Measurements from ENCODE around the gene TEX19. TPM values are rescaled to one million over a fixed set of nuclear protein-coding genes. Genes with fewer than 3 reads are reported as not detected.

TEX19 gene, protein sequence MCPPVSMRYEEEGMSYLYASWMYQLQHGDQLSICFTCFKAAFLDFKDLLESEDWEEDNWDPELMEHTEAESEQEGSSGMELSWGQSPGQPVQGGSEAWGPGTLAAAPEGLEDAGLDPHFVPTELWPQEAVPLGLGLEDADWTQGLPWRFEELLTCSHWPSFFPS
- total RNA-seq: not detected
- not detected for total RNA-seq (2013)

DNA sequence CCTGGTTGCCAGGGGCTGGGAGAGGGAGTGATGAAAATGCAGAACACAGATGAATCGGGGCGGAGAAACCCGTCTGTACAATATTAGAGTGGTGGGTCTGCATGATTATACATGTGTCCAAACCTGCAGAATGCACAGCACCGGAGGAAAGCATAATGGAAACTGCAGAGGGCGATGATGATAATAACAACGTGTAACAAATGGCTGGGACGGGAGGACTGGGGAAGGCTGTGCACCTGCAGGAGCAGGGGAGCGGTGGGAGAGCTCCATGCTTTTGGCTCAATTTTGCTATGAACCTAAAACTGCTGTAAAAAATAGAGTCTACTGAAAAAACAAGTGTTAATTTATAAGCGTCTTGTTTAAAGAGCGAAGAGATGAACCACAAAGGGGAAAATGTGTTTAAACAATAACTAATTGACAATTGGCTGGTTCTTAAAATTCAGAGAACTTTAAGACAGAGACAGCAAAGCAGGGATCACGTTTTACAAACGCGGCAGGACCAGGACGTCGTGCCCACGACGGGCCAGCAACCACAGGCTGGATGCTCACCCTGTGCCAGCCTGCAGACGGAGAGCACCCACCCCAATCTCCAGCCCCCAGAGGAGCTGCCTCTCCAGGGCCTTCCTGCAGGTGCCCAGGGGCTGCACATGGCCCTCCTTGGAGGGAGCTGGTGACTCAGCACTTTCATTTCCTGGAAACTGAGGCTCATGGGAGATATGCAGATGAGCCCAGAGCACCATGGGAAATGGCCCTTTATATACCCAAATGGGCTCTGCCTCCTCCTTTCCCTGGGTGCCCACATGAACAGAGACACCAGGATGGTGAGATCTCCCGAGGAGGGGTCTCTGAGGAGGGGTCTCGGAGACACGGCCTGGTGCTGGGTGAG is at the start of gene TEX19:
TEX19 (plus strand) TSS at position 783 of the 886 bp plus-strand sequence. CDS start 2,904 bp downstream, outside the sequence.
- DNase-seq (peak in 1 of 2 donors; percentile 25), ATAC-seq (peak in 2 of 3 donors; percentile 53 to 54)
- H3K36me3 ChIP-seq (ENCODE audit: control insufficient read depth, insufficient read depth, low read length): no peaks in the 10 kb centered on the region
- H3K36me3 Mint-ChIP-seq: no peaks in the 10 kb centered on the region
- H3K4me1 ChIP-seq (ENCODE audit: control insufficient read depth, insufficient read depth, low read length): peaks cover 5% of the 10 kb centered on the region
- H3K9me3 ChIP-seq (ENCODE audit: control insufficient read depth, insufficient read depth, low read length): no peaks in the 10 kb centered on the region
- intact Hi-C loops (cut with micrococcal nuclease): no loop called here
- no peaks in the 10 kb centered on the region for H3K9me3 Mint-ChIP-seq
- H3K4me3 ChIP-seq (ENCODE audit: low read length): no peak within 1 kb of the TSS
- H3K4me1 Mint-ChIP-seq: peaks cover 0 to 10% of the 10 kb centered on the region in 2 donors
- 61% methylated on average over 18 of the region's 21 CpGs for WGBS (ENCODE audit: insufficient coverage)
- H3K27me3 Mint-ChIP-seq (ENCODE audit: low read depth in 2 of 2): peaks cover 6 to 11% of the 10 kb centered on the region in 2 donors
- H3K4me3 Mint-ChIP-seq: no peak within 1 kb of the TSS
- no peaks in the 10 kb centered on the region for H3K27me3 ChIP-seq (ENCODE audit: control insufficient read depth, insufficient read depth, low read length)
- no peak within 1 kb of the TSS for H3K27ac ChIP-seq (ENCODE audit: low read length)
- no peak within 1 kb of the TSS for H3K27ac Mint-ChIP-seq
- TF ChIP-seq, protein P1, sequence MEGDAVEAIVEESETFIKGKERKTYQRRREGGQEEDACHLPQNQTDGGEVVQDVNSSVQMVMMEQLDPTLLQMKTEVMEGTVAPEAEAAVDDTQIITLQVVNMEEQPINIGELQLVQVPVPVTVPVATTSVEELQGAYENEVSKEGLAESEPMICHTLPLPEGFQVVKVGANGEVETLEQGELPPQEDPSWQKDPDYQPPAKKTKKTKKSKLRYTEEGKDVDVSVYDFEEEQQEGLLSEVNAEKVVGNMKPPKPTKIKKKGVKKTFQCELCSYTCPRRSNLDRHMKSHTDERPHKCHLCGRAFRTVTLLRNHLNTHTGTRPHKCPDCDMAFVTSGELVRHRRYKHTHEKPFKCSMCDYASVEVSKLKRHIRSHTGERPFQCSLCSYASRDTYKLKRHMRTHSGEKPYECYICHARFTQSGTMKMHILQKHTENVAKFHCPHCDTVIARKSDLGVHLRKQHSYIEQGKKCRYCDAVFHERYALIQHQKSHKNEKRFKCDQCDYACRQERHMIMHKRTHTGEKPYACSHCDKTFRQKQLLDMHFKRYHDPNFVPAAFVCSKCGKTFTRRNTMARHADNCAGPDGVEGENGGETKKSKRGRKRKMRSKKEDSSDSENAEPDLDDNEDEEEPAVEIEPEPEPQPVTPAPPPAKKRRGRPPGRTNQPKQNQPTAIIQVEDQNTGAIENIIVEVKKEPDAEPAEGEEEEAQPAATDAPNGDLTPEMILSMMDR (IDR thresholded peaks at IDR 0.05): no peak

DNA sequence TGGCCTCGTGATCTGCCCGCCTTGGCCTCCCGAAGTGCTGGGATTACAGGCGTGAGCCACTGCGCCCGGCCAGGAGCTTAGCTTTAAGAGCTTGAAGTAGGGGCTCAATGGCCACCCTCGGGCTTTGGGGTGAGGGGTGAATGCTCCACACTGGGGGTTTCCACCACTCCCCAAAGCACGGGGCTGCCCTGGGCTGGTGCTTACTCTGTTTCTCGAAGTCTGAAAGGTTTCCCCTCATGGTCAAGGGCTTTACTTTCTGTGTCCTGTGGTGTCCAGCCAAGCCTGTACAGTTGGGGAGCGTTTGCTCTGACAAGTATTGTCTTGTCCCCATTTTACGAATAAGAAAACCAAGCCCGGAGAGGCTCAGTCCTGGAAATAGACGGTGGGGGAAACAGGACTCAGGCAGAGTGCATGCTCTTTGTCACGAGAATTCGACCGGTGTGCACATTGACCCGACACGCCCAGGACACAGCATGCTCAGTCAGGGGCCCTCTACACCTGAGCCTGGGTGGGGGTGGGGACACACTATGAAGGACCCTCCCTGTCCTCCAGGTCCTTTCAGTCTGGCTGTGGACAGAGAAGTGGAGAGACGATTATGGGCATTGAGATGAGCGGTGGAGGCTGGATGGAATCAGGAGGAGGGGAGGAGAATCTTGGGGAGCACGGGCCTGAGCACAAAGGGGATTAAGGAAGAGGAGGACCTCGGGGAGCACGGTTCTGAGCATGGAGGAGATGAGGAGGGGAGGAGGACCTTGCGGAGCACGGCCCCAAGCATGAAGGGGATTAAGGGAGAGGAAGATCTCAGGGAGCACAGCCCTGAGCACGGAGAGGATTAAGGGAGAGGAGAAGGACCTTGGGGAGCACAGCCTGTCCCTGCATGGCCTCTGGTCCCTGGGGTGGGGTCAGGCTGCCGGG is 49.1 kb upstream of the TEX19 start:
- TF ChIP-seq, protein P1 (IDR thresholded peaks at IDR 0.05): no peak
- intact Hi-C loops (cut with micrococcal nuclease): no loop called here
- Histone ChIP-seq H3K27ac (ENCODE audit: low read length) (no peak overlapping the region), H3K9me3 (ENCODE audit: control insufficient read depth, insufficient read depth, low read length) (no peaks in the 10 kb centered on the region), H3K4me1 (ENCODE audit: control insufficient read depth, insufficient read depth, low read length) (peaks cover 44% of the 10 kb centered on the region), H3K4me3 (ENCODE audit: low read length) (no peak overlapping the region), H3K27me3 (ENCODE audit: control insufficient read depth, insufficient read depth, low read length) (no peaks in the 10 kb centered on the region), H3K36me3 (ENCODE audit: control insufficient read depth, insufficient read depth, low read length) (peaks cover 17% of the 10 kb centered on the region)
- Mint-ChIP-seq H3K9me3 (no peaks in the 10 kb centered on the region), H3K4me3 (no peak overlapping the region), H3K4me1 (peaks cover 26 to 56% of the 10 kb centered on the region in 2 donors), H3K36me3 (no peaks in the 10 kb centered on the region), H3K27ac (peak overlapping the region in 1 of 2 donors; percentile 54), H3K27me3 (ENCODE audit: low read depth in 2 of 2) (no peaks in the 10 kb centered on the region)
- no peak for DNase-seq
- 93% methylated on average over 27 of the region's 27 CpGs for WGBS (ENCODE audit: insufficient coverage)
- no peak for ATAC-seq

DNA sequence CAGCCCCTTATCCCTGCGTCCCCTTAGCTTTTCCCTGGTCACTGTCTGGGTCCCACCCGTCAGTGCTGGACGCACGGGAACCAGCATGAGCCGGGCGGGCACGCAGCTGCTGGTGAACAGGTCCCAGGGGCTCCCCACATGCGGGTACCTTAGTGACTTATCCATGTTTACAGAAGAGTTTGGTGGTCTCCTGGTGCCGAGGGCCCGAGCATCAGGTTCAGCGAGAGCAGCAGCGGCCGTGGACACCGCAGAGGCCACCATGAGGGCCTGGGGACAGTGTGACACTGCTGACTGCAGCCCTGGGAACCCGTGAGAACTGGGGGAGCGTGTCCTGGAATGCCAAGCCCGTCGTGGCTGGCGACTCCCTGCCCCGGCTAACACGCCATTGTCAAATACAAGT is 48.2 kb upstream of the TEX19 start:
- Mint-ChIP-seq H3K4me1 (peaks cover 23 to 56% of the 10 kb centered on the region in 2 donors), H3K27me3 (ENCODE audit: low read depth in 2 of 2) (no peaks in the 10 kb centered on the region), H3K27ac (no peak overlapping the region), H3K9me3 (no peaks in the 10 kb centered on the region), H3K36me3 (no peaks in the 10 kb centered on the region), H3K4me3 (no peak overlapping the region)
- Histone ChIP-seq H3K27ac (ENCODE audit: low read length) (no peak overlapping the region), H3K36me3 (ENCODE audit: control insufficient read depth, insufficient read depth, low read length) (peaks cover 17% of the 10 kb centered on the region), H3K4me3 (ENCODE audit: low read length) (no peak overlapping the region), H3K4me1 (ENCODE audit: control insufficient read depth, insufficient read depth, low read length) (peaks cover 44% of the 10 kb centered on the region), H3K9me3 (ENCODE audit: control insufficient read depth, insufficient read depth, low read length) (no peaks in the 10 kb centered on the region), H3K27me3 (ENCODE audit: control insufficient read depth, insufficient read depth, low read length) (no peaks in the 10 kb centered on the region)
- no peak for ATAC-seq
- TF ChIP-seq, protein P1 (IDR thresholded peaks at IDR 0.05): no peak
- WGBS (ENCODE audit: insufficient coverage): 93% methylated on average over 21 of the region's 21 CpGs
- no peak for DNase-seq
- intact Hi-C loops (cut with micrococcal nuclease): no loop called here

Measured in natural killer cell (primary cell).